HUES48 (cell line): ENCODE data around the gene AMPD2.
"Not testable (repeated sequence)": the region's sequence is repeated elsewhere in the genome, so short reads cannot be mapped to it uniquely, and the experiment has no call there.

ENCODE experiments used
- H3K27ac ChIP-seq: one replicate; pipeline ENCODE4 v1.7.0; 2013; ENCODE audit warnings: low read depth, low read length, inconsistent platforms
- H3K27me3 ChIP-seq: 2 replicates; pipeline ENCODE4 v1.6.1; 2013; ENCODE audit warnings: mild to moderate bottlenecking, low read length; ENCODE audit not compliant: control insufficient read depth, insufficient read depth
- H3K36me3 ChIP-seq: 2 replicates; pipeline ENCODE4 v1.6.1; 2013; ENCODE audit warnings: low read length; ENCODE audit not compliant: control insufficient read depth, insufficient read depth
- H3K4me1 ChIP-seq: 2 replicates; pipeline ENCODE4 v1.6.1; 2013; ENCODE audit warnings: mild to moderate bottlenecking, low read length; ENCODE audit not compliant: control insufficient read depth, insufficient read depth
- H3K4me3 ChIP-seq: 2 replicates; pipeline ENCODE4 v1.5.1; 2013; ENCODE audit warnings: mild to moderate bottlenecking, low read depth, low read length
- H3K9ac ChIP-seq: 2 replicates; pipeline ENCODE4 v1.6.1; 2013; ENCODE audit warnings: mild to moderate bottlenecking, low read depth, low read length, moderate library complexity
- H3K9me3 ChIP-seq: 2 replicates; pipeline ENCODE4 v1.6.1; 2013; ENCODE audit warnings: low read length; ENCODE audit not compliant: control insufficient read depth, insufficient read depth

The AMPD2 gene

DNA sequence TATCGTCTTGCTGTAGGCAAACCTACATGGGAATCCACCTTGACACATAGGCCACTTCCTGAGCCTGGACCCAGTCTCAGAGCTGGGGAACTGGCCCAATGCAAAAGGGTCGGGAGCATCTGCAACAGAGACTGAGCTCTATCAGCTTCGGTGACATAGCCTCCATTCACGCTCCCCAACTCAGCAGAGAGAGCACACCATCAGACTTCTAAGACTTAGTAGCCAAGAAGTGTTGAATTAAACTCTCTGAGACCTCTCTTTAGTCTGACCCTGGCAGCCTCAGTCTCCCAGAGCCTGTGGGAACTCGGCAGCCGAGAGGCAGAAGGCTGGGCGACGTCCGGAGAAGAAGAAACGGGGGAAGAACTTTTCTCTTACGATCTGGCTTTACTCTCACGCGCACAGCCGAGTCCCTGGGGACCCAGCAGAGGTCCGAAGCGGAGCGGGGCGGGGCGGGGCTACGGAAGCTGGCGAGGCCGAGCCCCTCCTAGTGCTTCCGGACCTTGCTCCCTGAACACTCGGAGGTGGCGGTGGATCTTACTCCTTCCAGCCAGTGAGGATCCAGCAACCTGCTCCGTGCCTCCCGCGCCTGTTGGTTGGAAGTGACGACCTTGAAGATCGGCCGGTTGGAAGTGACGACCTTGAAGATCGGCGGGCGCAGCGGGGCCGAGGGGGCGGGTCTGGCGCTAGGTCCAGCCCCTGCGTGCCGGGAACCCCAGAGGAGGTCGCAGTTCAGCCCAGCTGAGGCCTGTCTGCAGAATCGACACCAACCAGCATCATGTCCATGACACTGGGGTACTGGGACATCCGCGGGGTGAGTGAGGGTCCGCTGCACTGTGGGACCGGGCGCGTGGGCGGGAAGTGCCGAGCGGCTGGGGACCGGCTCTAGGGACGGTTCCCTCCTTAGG, 36.2 kb downstream of the AMPD2 start, which contains the start of gene GSTM4:
Gene GSTM4, plus strand, starts transcription at position 485 of the 905 bp plus-strand sequence. Its CDS starts 291 bp downstream, at position 776.
- Histone ChIP-seq H3K27ac (peak within 1 kb of the TSS; percentile 67), H3K36me3 (no peaks in the 10 kb centered on the region), H3K9ac (peak within 1 kb of the TSS; percentile 61), H3K9me3 (no peaks in the 10 kb centered on the region), H3K4me3 (peak within 1 kb of the TSS; percentile 79), H3K27me3 (peaks cover 13% of the 10 kb centered on the region), H3K4me1 (no peaks in the 10 kb centered on the region)

- Histone ChIP-seq H3K27me3 (peaks cover 13% of the 10 kb centered on the region), H3K4me1 (no peaks in the 10 kb centered on the region), H3K9ac (no peak overlapping the region), H3K4me3 (no peak overlapping the region), H3K36me3 (no peaks in the 10 kb centered on the region), H3K9me3 (no peaks in the 10 kb centered on the region), H3K27ac (no peak overlapping the region)
These were observed 37.8 kb downstream of the AMPD2 start for GRCh38 chr1:109657395-109657794.

GRCh38 chr1:109657970-109658369, 38.3 kb downstream of the AMPD2 start:
- H3K4me3 ChIP-seq: no peak overlapping the region

GRCh38 chr1:109658533-109659042, 39.0 kb downstream of the AMPD2 start:
- H3K9ac ChIP-seq: no peak overlapping the region
- no peak overlapping the region for H3K4me3 ChIP-seq
- no peak overlapping the region for H3K27ac ChIP-seq
- no peaks in the 10 kb centered on the region for H3K9me3 ChIP-seq
- no peaks in the 10 kb centered on the region for H3K4me1 ChIP-seq
- no peaks in the 10 kb centered on the region for H3K36me3 ChIP-seq
- peaks cover 11% of the 10 kb centered on the region for H3K27me3 ChIP-seq

More at GRCh38 chr1:109657970-109658369, 38.3 kb downstream of the AMPD2 start:
- no peaks in the 10 kb centered on the region for H3K36me3 ChIP-seq
- no peak overlapping the region for H3K9ac ChIP-seq
- no peak overlapping the region for H3K27ac ChIP-seq
- no peaks in the 10 kb centered on the region for H3K9me3 ChIP-seq
- H3K4me1 ChIP-seq: no peaks in the 10 kb centered on the region
- H3K27me3 ChIP-seq: peaks cover 11% of the 10 kb centered on the region

DNA sequence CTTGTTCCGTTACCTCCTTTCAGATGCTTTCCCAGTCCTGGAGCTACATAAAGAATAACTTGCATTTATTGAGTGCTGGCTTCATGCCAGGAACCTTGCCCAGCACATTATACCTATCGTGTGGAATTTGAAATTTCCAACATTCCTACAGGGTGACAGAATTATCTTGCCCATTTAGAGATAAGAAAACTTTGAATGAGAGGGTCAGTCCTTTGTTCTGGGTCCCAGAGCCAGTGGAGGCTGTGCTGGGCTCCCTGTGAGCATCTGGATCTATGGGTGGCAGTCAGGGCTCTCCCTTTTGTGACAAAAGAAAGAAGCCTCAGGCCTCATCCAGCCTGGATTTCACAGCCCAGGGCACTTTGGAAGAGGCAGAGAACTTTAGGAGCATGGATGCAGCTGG, 39.5 kb downstream of the AMPD2 start:
- Histone ChIP-seq H3K36me3 (no peaks in the 10 kb centered on the region), H3K4me3 (no peak overlapping the region), H3K27ac (no peak overlapping the region), H3K9me3 (no peaks in the 10 kb centered on the region), H3K9ac (no peak overlapping the region), H3K4me1 (no peaks in the 10 kb centered on the region), H3K27me3 (peaks cover 10% of the 10 kb centered on the region)

GRCh38 chr1:109659997-109660690, 40.5 kb downstream of the AMPD2 start:
- Histone ChIP-seq H3K27me3 (no peaks in the 10 kb centered on the region), H3K4me3 (no peak overlapping the region), H3K9me3 (no peaks in the 10 kb centered on the region), H3K27ac (no peak overlapping the region), H3K9ac (no peak overlapping the region), H3K4me1 (no peaks in the 10 kb centered on the region), H3K36me3 (no peaks in the 10 kb centered on the region)

DNA sequence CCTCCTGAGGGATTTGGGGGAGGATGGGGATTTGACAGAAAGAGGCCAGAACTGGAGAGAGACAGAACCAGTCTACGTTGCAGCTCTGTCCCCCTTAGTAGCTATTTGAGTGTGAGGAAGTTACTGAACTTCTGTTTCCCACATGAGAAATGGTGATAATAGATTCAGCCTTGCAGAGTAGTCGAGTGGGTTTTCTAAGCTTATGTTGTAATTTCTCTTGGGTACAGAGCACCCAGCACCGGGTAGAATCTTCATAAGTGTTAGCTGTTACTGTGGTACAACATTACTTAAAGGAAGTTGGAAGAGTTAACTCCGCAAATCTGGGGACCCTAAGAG, 41.0 kb downstream of the AMPD2 start:
- not testable (repeated sequence) for H3K9ac ChIP-seq, H3K36me3 ChIP-seq, H3K9me3 ChIP-seq, H3K4me3 ChIP-seq, H3K4me1 ChIP-seq, H3K27ac ChIP-seq, H3K27me3 ChIP-seq

DNA sequence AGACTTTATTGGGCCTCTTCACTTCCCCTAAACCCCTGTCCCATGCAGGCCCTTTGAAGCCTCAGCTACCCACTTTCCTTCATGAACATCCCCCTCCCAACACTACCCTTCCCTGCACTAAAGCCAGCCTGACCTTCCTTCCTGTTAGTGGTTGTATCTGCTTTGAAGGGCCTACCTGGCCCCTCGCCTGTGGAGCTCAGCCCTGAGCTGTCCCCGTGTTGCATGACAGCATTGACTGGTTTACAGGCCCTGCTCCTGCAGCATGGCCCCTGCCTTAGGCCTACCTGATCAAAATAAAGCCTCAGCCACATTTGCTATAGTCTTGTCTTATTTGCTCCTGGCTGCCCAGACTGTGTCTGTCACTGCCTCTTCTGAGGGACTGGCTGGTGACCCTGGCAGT, 41.8 kb downstream of the AMPD2 start:
- H3K27me3 ChIP-seq: no peaks in the 10 kb centered on the region
- H3K9me3 ChIP-seq: no peaks in the 10 kb centered on the region
- no peaks in the 10 kb centered on the region for H3K36me3 ChIP-seq
- H3K4me1 ChIP-seq: no peaks in the 10 kb centered on the region
- no peak overlapping the region for H3K4me3 ChIP-seq
- H3K9ac ChIP-seq: no peak overlapping the region
- H3K27ac ChIP-seq: no peak overlapping the region

- H3K9me3 ChIP-seq: no peaks in the 10 kb centered on the region
- H3K27ac ChIP-seq: no peak overlapping the region
- H3K4me3 ChIP-seq: no peak overlapping the region
- peaks cover 10% of the 10 kb centered on the region for H3K4me1 ChIP-seq
- H3K36me3 ChIP-seq: no peaks in the 10 kb centered on the region
- no peak overlapping the region for H3K9ac ChIP-seq
- H3K27me3 ChIP-seq: no peaks in the 10 kb centered on the region
These were observed 45.0 kb downstream of the AMPD2 start for GRCh38 chr1:109664671-109665070.

- Histone ChIP-seq H3K9me3 (no peaks in the 10 kb centered on the region), H3K4me3 (peak within 1 kb of the TSS; percentile 50), H3K27ac (no peak within 1 kb of the TSS), H3K36me3 (no peaks in the 10 kb centered on the region), H3K4me1 (peaks cover 10% of the 10 kb centered on the region), H3K9ac (no peak within 1 kb of the TSS), H3K27me3 (no peaks in the 10 kb centered on the region)
These were observed 48.0 kb downstream of the AMPD2 start, which contains the start of gene GSTM2 for GRCh38 chr1:109667452-109668122. Gene GSTM2 (plus strand): TSS chr1:109668057. CDS start chr1:109668116, 59 bp downstream.
